Middle frontal gyrus (tissue), 1 donor: ENCODE data around the gene NARF.
A peak's percentile ranks its signal among the peaks of the same experiment; 100 is the strongest.
"Not testable (repeated sequence)": the region's sequence is repeated elsewhere in the genome, so short reads cannot be mapped to it uniquely, and the experiment has no call there.

Source experiments
- DNase-seq: peaks from one replicate; pipeline ENCODE4 v3.0.0-alpha.2; 2015; ENCODE audit warnings: low spot score; ENCODE audit errors: extremely low spot score

The NARF gene

DNA sequence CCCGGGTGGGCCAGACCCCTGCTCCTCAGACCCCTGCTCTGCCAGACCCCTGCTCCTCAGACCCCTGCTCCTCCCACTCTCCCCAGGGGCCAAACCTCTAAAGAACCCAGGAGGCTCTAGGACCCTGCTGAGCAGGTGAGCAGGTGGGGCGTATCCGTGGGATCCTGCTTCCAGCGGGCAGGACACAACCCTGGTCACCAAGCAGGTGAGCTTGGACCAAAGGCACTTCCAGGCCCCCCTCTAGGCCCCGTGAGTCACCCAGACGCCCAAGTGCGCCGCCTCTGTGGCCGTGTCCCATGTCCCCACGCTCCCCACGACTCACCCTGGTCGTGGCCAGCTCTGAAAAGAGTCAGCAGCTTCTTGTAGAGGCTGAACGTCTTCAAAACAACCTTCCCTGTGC is 13.0 kb upstream of the NARF start:
- no peak for DNase-seq

DNA sequence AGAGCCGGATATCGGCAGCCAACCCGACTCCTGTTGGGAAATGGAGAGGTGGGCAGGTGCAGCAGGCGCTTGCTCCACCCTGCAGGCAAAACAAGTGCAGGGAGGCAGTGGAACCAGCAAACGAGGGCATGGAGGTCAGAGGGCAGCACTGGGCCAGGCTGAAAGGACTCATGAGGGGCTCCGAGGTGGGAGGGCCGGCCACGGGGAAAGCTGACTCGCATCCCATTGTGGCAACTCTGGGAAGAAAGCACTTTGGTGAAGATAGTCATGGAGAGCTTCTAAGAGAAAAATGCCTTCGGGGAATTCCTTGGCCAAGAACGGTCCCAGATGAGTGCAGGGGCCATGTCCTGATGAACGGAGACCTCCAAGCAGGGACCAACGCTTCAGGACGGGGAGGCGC is 12.4 kb upstream of the NARF start:
- DNase-seq: no peak

DNA sequence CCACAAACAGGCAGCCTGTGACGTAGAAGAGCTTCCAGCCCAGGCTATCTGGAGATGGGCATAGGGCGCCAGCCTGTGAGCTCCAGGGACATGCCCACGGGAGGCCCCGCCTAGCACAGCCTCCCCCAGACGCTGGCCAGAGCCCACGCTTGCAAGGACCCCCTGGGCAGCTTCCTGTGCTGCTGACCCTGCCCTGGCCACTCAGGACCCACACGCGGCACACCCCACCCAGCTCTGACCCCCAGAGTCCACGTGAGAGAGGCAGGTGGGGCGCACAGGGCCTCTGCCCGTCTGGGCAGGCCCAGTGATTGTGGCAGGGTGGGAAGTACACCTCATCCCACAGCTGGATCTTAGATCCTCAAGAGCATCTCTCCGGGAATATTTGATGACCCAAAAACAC is 11.9 kb upstream of the NARF start:
- no peak for DNase-seq

DNA sequence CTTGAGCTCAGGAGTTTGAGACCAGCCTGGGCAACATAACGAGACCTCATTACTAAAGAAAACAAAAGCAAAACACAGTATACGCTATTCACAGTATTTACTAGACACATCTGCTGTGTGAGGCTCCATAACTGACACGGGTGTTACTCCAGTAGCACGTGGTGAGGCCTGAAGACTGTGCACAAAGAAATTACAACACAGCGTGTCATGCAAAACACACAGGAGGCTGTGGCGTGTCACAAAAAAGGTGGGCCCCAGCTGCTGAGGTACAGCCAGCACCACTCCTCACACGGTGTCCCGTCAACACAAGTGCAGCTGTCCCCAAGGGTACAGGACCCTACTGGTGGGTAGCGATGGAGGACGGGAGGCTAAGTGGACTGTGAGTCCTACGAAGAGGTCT is 10.7 kb upstream of the NARF start:
- DNase-seq: no peak

DNA sequence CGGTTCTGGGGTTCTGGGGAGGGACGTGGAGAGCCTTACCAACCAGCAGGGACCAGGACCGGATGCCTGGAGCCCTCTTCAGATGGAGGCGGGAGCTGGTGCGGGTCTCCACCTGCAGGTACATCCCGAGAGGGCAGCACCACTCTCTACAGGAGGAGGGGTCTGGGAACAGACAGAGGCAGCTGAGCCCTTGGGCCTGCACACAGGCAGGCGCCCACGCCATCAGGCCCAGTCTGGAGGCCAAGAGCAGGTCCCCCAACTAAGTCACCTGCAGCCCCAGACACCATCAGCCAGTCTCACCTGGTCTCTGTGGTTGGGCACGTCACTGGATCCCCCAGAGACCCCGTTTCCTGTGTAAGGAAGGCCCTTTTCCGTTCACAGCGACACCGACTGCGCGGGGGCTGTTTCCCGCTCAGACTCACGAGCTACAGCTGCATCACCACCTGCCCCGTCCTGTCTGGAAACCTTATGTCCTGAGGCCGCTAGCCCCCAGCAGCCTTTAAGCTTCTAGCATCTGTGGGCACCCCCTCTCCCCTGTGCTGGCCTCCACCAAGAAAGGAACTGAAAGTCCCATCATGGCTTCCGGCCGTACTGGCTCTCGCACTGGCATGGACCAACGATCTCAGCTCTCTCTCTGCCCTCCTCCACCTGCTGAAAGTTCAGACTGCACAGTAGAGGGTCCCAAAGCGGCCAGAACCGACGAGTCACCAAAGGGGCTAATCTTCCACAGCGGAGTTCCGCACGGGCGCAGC is 9.2 kb upstream of the NARF start:
- no peak for DNase-seq

DNA sequence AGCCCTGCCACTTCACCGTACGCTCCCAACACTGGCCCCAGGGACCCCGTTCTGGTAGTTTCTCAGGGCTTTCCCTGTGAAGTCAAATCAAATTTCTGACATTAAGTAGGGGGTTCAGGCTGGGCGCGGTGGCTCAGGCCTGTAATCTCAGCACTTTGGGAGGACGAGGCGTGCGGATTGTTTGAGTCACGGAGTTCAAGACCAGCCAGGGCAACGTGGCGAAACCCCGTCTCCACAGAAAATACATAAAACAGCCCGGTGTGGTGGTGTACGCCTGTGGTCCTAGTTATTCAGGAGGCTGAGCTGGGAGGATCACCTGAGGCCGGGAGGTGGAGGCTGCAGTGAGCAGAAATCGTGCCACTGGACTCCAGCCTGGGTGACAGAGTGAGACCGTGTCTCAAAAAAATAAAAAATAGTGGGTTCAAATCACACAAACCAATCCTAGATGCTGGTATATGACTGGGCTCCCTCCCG is 8.6 kb upstream of the NARF start:
- no peak for DNase-seq

DNA sequence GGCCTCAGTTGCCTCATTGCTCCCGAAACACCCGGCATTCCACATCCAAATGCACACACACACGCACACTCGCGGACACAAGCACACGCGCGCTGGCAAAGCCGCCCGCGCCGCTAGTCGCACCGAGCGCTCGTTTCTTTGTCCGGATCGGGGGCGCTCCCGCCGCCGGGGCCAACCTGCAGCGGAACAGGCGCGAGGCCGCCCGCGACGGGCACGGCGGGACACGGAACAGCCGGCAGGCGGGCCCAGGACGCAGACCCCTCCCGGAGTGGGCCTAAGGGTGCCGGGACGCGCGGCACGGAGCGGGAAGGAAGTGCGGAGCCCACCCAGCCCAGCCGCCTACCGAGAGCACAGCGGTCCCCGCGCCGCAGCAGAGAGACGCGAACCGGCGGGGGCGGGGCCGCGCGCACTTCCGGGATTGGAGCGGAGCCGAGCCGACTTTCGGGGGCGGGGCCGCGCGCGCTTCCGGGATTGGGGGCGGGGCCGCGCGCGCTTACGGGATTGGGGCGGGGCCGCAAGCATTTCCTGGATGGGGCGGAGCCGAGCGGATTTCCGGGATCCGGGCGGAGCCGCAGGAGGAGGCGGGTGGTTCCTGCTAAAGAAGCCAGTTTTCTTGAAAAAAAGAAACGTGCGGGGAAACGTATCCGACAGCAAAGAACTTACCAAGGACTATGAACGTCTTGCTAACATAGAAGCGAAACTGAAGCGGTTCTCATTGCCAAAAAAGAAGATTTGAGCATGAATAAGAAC is 8.0 kb upstream of the NARF start, which contains the start of gene CYBC1:
TSS of gene CYBC1 (minus strand) at position 396 of the 750 bp plus-strand sequence. CDS start 1,498 bp downstream, outside the sequence.
- DNase-seq: peak; percentile 75

DNA sequence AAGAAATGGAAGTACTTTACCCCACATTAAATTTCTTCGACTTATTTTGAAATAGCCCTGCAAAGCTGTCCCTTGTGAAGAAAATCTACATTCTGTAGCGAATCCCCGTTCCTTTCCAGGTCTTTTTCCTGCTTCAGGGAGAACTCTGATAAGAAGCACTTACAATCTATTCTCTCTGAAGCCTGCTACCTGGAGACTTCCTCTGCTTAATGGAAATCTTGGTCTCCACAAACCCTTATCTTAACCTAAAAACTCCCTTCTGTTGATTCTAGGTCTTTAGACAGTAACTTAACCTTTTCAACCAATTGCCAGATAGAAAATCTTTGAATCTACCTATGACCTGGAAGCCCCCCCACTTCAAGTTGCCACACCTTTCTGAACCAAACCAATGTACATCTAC is 6.4 kb upstream of the NARF start:
- DNase-seq: no peak

DNA sequence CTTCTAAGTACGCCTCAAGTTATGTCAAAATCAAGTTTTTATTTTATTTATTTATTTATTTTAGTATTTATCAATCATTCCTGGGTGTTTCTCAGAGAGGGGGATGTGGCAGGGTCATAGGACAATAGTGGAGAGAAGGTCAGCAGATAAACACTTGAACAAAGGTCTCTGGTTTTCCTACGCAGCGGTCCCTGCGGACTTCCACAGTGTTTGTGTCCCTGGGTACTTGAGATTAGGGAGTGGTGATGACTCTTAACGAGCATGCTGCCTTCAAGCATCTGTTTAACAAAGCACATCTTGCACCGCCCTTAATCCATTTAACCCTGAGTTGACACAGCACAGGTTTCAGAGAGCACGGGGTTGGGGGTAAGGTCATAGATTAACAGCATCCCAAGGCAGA is 5.4 kb upstream of the NARF start:
- DNase-seq: not testable (repeated sequence)

DNA sequence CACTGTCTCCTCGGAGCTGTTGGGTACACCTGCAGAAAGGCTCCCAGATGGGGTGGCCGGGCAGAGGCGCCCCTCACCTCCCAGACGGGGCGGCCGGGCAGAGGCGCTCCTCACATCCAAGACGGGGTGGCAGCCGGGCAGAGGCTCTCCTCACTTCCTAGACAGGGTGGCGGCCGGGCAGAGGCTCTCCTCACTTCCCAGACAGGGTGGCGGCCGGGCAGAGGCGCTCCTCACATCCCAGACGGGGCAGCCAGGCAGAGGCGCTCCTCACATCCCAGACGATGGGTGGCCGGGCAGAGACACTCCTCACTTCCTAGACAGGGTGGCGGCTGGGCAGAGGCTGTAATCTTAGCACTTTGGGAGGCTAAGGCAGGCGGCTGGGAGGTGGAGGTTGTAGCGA is 4.8 kb upstream of the NARF start:
- DNase-seq: not testable (repeated sequence)

DNA sequence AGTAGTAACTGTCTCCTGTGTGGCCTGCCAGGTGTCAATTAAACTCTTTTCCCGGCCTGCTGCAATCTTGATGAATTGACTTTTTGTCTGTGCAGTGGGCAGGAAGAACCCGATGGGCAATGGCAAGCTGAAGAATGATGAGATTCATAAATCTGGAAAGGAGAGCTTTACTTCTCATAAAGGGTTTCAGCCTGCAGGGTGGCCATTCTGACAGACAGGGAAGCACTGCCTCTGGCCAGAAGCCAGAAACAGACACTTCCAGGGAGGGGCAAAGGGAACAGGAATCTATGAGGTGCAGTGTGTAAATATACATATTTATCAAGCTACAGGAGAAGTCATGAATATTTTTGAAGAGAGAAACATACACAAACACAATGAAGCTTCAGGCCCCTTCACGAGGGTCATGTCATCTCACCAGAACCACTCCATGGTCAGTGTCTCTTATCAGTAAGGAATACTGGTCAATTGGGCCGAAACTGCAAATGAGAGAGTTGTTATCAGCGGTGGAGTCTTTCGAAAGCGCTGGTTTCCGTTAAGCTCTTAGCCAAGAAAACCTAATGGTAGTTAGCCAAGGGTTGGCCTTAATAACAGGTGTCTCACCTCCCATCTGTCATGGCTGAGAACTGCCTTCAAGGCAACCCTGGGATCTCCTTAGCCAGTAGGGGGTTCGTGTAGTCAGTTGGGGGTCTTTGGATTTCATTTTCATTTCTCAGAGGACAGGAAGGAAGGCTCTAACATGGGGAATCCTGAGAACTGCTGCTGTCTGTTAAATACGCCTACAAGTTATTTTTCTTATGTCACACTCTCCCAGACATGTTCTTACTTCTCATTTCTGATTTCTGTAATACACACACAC is 1.2 kb upstream of the NARF start:
- no peak for DNase-seq

DNA sequence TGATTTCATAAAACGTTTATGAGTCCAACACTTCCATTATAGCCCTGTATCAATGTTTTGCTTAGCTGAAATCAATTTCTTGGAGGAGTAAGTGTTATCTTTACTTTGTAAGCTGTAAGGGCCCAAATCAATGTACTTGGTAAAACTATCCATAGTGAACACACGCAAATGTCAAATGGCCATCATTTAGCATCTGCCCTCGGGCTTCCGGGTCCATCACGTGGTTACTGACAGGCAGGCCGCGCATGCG is 687 bp upstream of the NARF start:
- DNase-seq: no peak

DNA sequence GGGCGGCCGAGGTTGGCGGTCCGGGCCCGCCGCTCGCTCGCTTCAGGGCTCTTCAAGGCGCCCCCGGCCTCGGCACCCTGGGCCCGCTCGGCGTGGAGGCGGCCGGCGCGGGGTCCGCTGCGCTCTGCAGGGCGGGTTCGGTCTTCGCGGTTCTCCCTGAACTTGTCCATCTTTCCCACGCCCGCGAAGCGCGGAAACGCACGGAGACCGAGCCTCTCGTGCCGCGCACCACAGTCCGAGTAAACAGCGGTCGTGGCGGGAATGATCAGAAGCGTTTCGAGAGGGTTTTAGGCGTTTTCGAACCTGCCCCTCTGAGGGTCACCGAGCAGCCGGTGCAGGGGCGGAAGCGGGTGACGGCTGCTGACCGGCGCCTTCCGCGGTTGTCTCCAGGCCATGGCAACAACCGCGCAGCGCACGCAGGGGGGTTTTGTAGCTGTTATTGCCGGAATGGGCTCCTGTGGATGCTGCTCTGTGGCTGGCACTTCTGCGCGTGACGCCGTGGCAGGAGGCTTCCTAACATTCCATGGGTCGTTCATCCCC is 414 bp downstream of the NARF start:
- DNase-seq: no peak

DNA sequence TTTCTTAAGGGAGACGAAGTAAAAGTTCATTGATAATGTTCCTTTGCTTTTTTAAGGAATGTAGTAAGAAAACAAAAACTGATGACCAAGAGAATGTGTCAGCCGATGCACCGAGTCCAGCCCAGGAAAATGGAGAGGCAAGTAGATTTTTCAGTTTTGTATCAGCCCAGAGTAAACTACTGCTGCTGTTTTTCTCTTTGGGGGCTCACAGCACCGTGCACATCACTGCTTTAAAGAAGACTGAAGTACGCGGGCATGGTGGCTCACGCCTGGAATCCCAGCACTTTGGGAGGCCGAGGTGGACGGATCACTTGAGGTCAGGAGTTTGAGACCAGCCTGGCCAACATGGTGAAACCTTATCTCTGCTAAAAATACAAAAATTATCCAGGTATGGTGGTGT is 1.4 kb downstream of the NARF start:
- DNase-seq: not testable (repeated sequence)

DNA sequence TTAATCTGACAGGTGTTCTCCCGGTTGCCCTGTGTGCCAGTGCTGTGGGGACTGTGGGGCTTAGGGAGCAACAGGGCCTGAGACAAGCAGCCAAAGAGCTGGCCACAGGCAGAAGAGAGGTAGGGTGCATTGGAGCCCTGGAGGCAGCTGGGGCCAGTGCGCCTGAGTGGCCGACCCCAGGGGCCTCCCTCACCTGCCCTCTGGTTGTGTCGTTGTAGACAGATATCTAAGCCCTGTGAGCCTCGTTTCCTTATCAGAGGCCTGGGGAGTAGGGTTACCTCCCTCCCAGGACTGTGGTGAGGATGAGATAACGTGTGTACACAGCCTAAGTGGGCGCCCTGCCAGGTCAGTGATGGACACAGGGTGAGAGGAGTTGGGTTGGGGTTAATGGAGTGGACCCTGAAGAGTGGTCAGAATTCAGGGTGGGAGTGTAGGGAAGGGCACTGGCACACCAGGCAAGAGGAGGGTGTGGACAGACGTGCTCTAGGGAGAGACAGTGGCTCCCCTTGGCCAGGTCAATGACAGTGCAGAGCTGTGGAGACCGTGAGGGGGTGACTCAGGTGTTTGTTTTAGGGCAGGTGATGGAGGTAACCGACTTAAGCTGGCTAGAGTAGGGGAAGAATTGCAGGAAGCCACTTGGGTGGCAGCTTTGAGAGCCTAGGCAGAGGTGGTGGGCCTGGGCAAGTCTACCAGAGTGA is 3.4 kb downstream of the NARF start:
- no peak for DNase-seq

DNA sequence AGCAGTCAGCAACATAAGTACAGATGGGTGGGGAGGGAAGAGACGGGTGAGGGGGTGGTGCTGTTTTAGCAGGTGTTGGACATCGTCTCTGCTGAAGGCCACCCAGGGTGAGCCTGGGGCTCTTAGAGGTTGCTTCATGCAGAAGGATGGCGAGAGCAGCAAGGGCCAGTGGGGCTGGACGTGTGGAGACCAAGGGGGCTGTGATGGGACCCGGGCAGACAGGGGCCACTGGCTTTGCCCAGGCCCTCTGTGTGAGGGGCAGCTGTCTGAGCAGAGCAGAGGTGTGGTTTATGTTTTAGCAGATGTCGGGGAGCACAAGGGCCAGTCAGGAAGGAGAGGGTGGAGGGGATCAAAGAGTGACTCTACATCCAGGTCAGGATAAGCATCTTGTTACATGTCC is 4.8 kb downstream of the NARF start:
- DNase-seq: no peak

DNA sequence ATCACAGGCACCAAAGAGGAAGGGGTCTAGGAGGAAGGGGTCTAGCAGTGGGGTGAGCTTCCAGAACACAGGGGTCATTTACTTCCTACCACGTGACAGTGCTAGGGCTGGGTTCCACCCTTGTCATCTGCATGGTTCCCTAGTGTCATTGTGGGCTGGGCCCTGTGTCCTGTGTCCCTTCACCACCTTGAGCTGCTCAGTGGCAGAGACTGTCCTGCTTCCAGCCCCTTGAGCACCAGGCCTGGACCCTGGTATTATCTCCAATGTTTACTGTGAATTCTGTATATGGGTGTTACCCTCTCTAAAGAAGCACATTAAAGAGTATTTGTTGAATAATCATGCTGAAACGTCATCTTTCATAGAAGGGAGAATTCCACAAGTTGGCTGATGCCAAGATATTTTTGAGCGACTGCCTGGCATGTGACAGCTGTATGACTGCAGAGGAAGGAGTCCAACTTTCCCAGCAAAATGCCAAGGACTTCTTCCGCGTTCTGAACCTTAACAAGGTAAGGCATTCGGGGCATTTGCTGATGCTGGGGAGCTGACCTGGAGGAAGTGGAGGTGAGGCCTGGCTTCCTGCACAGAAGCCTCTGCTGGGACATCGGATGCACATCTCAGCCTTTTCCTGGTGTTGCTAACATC is 5.5 kb downstream of the NARF start:
- no peak for DNase-seq

DNA sequence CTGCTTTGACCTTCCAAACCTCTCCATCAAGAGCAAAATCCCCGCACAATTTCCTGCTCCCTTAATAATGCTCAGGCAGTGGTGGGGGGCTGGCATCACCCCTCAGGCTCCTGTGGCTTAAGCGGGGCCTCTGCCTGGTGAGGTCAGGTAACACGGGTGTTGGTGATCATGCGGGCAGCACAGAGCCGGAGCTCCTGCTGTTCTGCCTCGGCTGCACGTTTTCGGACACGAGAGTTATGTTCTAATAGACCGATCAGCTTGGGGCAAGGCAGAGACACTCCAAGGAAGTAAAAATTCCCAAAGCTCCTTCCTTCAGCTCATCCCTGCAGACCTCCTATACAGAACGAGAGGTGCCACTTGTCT is 6.0 kb downstream of the NARF start:
- DNase-seq: no peak

DNA sequence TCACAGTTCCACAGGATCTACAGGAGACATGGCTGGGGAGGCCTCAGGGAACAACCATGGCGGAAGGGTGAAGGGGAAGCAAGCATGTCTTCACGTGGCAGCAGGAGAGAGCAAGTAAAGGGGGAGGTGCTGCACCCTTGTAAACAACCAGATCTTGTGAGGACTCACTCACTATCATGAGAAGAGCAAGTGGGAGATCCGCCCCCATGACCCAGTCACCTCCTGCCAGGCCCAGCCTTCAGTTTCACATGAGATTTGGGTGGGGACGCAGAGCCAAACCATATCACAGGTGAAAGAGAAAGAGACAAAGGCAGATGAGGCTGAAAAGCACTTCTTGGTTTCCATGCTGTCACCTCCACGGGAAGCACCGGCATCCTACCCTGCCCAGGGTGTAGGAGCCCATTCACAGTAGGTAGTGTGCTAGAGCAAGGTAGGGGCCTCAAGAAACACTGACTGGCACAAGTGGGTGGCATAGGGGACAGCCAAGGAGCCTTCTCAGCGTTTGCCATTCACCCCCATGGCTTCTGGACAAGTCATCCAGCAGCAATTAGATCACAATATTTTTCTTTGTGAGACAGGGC is 6.6 kb downstream of the NARF start:
- DNase-seq: no peak

DNA sequence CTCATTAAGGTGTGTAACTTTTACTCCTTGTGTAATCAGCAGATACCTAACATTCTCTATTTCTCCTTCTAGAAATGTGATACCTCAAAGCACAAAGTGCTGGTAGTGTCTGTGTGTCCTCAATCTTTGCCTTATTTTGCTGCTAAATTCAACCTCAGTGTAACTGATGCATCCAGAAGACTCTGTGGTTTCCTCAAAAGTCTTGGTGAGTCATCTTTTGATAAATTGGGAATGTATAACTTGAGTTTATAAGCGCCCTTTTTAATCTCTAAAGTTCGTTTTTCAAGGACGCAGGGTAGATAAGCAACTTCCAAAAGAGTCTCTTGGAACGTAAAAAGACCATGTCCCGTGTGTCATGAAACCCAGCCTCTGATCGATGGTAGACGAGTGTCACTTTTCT is 10.2 kb downstream of the NARF start:
- no peak for DNase-seq
